T-helper 1 cell (primary cell): ENCODE results near the gene DUSP9.

Experiments used
- DNase-seq, 5 donors: peaks; one replicate each; pipeline ENCODE4 v3.0.0-alpha.2; 2012 to 2020

Gene DUSP9

GRCh38 chrX:153637121-153638040, 9.6 kb upstream of the DUSP9 start:
- DNase-seq = no peak

GRCh38 chrX:153638041-153638371, 9.0 kb upstream of the DUSP9 start:
- DNase-seq = no peak

- no peak for DNase-seq
Measured at GRCh38 chrX:153638436-153639176, 8.4 kb upstream of the DUSP9 start.

GRCh38 chrX:153639177-153640044, 7.6 kb upstream of the DUSP9 start:
- no peak for DNase-seq

GRCh38 chrX:153640045-153640686, 6.8 kb upstream of the DUSP9 start:
- no peak for DNase-seq

- DNase-seq = no peak
Measured at GRCh38 chrX:153640736-153641575, 6.0 kb upstream of the DUSP9 start.

GRCh38 chrX:153641627-153642026, 5.4 kb upstream of the DUSP9 start:
- no peak for DNase-seq

GRCh38 chrX:153642051-153642654, 4.8 kb upstream of the DUSP9 start:
- DNase-seq = no peak

GRCh38 chrX:153642655-153643430, 4.2 kb upstream of the DUSP9 start:
- no peak for DNase-seq

- DNase-seq = peak in 1 of 5 donors; percentile 18
Measured at GRCh38 chrX:153643431-153644351, 3.3 kb upstream of the DUSP9 start.

- no peak for DNase-seq
Measured at GRCh38 chrX:153644356-153645125, 2.5 kb upstream of the DUSP9 start.

GRCh38 chrX:153645151-153645550, 1.9 kb upstream of the DUSP9 start:
- DNase-seq = no peak

- DNase-seq = no peak
Measured at GRCh38 chrX:153645921-153646488, 998 bp upstream of the DUSP9 start.

GRCh38 chrX:153647461-153648357, 706 bp downstream of the DUSP9 start:
- no peak for DNase-seq

GRCh38 chrX:153648358-153649177, 1.6 kb downstream of the DUSP9 start:
- DNase-seq = no peak
